Thoracic aorta (tissue), 2 donors: Measurements from ENCODE around the gene PRDX2. TPM values are rescaled to one million over a fixed set of nuclear protein-coding genes. Genes with fewer than 3 reads are reported as not detected.
A peak's percentile ranks its signal among the peaks of the same experiment; 100 is the strongest.

Experiments
- ATAC-seq: fragments of 150-250 bp; one replicate; pipeline ENCODE4 v1.8.0; 2017; ENCODE audit warnings: low read depth; ENCODE audit not compliant: insufficient number of reproducible peaks, low FRiP score
- DNase-seq: peaks from one replicate; pipeline ENCODE4 v3.0.0-alpha.2; 2020; ENCODE audit warnings: low spot score
- H3K27ac ChIP-seq, 2 donors: fragments of 200-600 bp; sonication (generic); 1 replicate in 1 of 2; 2 replicates in 1 of 2; pipeline ENCODE4 v1.5.1; 2016; ENCODE audit warnings: mild to moderate bottlenecking in 2 of 2, moderate library complexity in 2 of 2
- H3K27me3 ChIP-seq: fragments of 200-600 bp; sonication (generic); replicated peaks from 2 replicates; pipeline ENCODE4 v1.6.0; 2016; ENCODE audit warnings: mild to moderate bottlenecking; ENCODE audit not compliant: insufficient read depth
- H3K36me3 ChIP-seq: fragments of 200-600 bp; sonication (generic); one replicate; pipeline ENCODE4 v1.5.1; 2016
- H3K4me1 ChIP-seq, 2 donors: fragments of 200-600 bp; sonication (generic); 1 replicate in 1 of 2; 2 replicates in 1 of 2; pipeline versions ENCODE4 v1.5.1 to v1.6.0; 2016; ENCODE audit warnings: low read depth in 2 of 2, mild to moderate bottlenecking in 1 of 2; ENCODE audit not compliant: control insufficient read depth in 1 of 2
- H3K4me3 ChIP-seq: fragments of 200-600 bp; sonication (generic); 2 replicates; pipeline ENCODE4 v1.5.1; 2016; ENCODE audit warnings: mild to moderate bottlenecking
- H3K9me3 ChIP-seq: fragments of 200-600 bp; sonication (generic); 2 replicates; pipeline ENCODE4 v1.5.1; 2016
- total RNA-seq, 2 donors: library from RNA; depleted of rRNA; stranded (reverse); fragments of >200 nt; gene quantifications; one replicate each; pipeline versions ENCODE4 v1.1.0 to v1.2.3, GENCODE V29; 2016
- TF ChIP-seq, protein P1 (sequence below): fragments of 200-600 bp; sonication (generic); IDR thresholded peaks from one replicate; pipeline ENCODE4 v1.5.1; 2019; ENCODE audit warnings: antibody characterized with exemption

PRDX2 gene
- total RNA-seq, 2 donors from 2014 or later: 107 to 235 TPM

DNA sequence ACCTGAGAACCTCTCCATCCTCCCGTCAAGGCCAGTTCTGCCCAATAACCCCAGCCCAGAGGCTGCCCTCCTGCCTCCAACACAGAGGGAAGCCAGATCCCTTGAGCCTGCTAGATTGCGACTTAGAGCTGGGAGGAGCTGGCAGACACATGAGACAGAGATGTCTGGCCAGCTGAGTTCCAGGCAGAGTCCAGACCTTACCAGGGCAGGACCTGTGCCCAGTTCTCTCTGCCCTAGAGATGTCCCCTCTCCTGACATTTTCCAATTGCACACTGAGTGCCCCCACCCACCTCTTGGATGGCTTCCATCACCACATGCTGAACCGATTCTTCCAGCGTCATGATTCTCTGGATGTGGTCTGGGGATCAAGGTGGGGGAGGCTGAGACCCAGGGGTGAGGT is 29.3 kb downstream of the PRDX2 start:
- H3K9me3 ChIP-seq: no peaks in the 10 kb centered on the region
- H3K27ac ChIP-seq: peak overlapping the region; percentile 83 to 84
- peaks cover 5 to 45% of the 10 kb centered on the region in 2 donors for H3K4me1 ChIP-seq
- TF ChIP-seq, protein P1, sequence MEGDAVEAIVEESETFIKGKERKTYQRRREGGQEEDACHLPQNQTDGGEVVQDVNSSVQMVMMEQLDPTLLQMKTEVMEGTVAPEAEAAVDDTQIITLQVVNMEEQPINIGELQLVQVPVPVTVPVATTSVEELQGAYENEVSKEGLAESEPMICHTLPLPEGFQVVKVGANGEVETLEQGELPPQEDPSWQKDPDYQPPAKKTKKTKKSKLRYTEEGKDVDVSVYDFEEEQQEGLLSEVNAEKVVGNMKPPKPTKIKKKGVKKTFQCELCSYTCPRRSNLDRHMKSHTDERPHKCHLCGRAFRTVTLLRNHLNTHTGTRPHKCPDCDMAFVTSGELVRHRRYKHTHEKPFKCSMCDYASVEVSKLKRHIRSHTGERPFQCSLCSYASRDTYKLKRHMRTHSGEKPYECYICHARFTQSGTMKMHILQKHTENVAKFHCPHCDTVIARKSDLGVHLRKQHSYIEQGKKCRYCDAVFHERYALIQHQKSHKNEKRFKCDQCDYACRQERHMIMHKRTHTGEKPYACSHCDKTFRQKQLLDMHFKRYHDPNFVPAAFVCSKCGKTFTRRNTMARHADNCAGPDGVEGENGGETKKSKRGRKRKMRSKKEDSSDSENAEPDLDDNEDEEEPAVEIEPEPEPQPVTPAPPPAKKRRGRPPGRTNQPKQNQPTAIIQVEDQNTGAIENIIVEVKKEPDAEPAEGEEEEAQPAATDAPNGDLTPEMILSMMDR: no peak
- no peak for ATAC-seq
- H3K36me3 ChIP-seq: peaks cover 9% of the 10 kb centered on the region
- no peak for DNase-seq
- H3K27me3 ChIP-seq: no peaks in the 10 kb centered on the region
- no peak overlapping the region for H3K4me3 ChIP-seq

DNA sequence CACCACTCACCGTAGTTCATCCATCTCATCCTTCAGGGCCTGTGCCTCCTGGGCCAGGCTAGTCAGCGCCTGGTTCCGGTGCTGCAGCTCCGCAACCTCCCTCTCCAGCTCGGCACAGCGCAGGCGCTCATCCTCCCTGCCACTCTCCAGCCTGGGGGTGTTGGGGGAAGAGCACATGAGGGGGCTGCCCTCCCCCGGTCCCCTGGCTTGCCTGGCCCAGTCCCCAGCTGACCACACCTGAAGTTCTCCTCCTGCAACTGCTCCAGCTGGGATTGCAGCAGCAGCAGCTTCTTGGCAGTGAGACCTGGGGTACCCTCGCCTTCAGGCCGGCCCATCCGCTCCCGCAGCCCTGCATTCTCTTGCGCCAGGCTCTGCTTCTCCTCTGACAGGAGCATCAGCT is 30.7 kb downstream of the PRDX2 start:
- no peak overlapping the region for H3K27ac ChIP-seq
- peaks cover 4 to 42% of the 10 kb centered on the region in 2 donors for H3K4me1 ChIP-seq
- H3K4me3 ChIP-seq: no peak overlapping the region
- no peak for DNase-seq
- TF ChIP-seq, protein P1: no peak
- H3K36me3 ChIP-seq: peaks cover 10% of the 10 kb centered on the region
- no peaks in the 10 kb centered on the region for H3K9me3 ChIP-seq
- no peaks in the 10 kb centered on the region for H3K27me3 ChIP-seq
- no peak for ATAC-seq

DNA sequence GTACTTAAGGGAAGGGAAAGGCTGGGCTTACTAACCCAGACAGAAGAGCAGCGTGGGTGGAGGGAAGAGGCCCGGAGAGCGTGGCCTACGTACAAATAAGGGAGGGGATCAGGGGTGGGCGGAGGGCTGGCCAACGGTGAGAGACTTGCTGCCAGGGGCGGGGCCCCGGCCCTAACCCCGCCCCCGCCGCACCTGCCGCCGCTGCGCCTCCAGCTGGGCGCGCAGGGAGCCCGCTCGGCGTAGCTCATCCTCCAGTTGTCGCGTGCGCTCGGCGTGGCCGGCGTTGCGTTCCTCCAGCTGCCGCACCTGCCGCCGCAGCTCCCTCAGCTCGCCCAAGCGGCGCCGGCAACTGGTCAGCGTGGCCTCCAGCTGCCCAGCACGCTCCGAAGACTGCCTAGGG is 31.9 kb downstream of the PRDX2 start:
- no peaks in the 10 kb centered on the region for H3K9me3 ChIP-seq
- DNase-seq: no peak
- ATAC-seq: no peak
- no peak overlapping the region for H3K27ac ChIP-seq
- H3K36me3 ChIP-seq: peaks cover 12% of the 10 kb centered on the region
- H3K27me3 ChIP-seq: no peaks in the 10 kb centered on the region
- H3K4me1 ChIP-seq: peaks cover 4 to 37% of the 10 kb centered on the region in 2 donors
- TF ChIP-seq, protein P1: no peak
- no peak overlapping the region for H3K4me3 ChIP-seq

DNA sequence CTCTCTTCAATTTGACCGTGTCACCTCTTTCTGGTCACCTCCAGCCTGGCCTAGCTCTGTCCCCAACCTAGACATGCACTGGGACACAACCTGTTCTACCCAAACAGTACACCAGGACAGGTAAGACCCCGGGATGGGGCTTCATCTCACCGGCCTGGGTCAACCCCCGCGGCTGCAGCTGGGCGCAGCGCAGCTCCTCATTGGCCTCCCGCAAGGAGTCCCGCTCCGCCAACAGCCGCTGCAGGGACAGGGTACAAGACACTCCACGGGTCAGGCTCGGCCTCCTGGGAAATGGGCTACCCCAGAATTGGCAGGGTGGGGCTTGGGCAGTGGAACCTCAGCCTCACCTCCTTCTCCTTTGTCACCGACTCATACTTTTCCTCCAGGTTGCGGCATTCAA is 33.9 kb downstream of the PRDX2 start:
- ATAC-seq: no peak
- H3K36me3 ChIP-seq: peaks cover 22% of the 10 kb centered on the region

DNA sequence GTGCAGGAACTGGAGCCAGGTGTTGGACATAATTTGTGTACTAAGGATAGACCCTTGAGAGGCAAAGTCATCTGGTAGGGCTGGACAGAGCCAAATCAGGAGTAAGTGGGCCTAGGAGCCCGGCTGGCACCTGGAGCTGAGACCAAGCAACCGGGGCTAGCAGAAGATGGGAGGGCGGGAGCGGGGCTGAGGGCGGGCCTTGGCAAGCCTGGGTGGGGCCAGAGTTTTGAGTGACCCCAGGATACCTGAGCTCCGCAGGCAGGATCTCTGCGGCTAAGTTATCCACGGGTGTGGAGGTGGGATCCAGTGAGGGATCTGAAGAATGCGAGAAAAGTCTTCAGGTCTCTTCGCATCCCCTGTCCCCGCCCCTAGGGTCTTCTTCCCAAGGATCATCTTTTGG is 34.5 kb downstream of the PRDX2 start:
- H3K4me1 ChIP-seq: peaks cover 0 to 12% of the 10 kb centered on the region in 2 donors
- H3K9me3 ChIP-seq: no peaks in the 10 kb centered on the region
- DNase-seq: no peak
- ATAC-seq: no peak
- H3K4me3 ChIP-seq: no peak overlapping the region
- H3K27me3 ChIP-seq: no peaks in the 10 kb centered on the region
- TF ChIP-seq, protein P1: no peak
- H3K36me3 ChIP-seq: peaks cover 22% of the 10 kb centered on the region
- no peak overlapping the region for H3K27ac ChIP-seq

More for the DNA sequence above, 33.9 kb downstream of the PRDX2 start:
- DNase-seq: no peak
- H3K27me3 ChIP-seq: no peaks in the 10 kb centered on the region
- TF ChIP-seq, protein P1: no peak
- H3K9me3 ChIP-seq: no peaks in the 10 kb centered on the region
- H3K4me3 ChIP-seq: no peak overlapping the region
- peaks cover 0 to 17% of the 10 kb centered on the region in 2 donors for H3K4me1 ChIP-seq
- H3K27ac ChIP-seq: no peak overlapping the region
